OCI-LY1 (cell line): ENCODE results near the gene FILIP1.

Experiments
- CTCF ChIP-seq: fragments of 200-600 bp; sonication (generic), shearing (Covaris generic); IDR thresholded peaks from 2 replicates; pipeline ENCODE4 v1.5.1; 2017; ENCODE audit warnings: mild to moderate bottlenecking, antibody characterized with exemption, low read length, moderate library complexity, mixed read lengths
- EZH2 ChIP-seq: fragments of 200-600 bp; sonication (generic), shearing (Covaris generic); IDR thresholded peaks from 2 replicates; pipeline ENCODE4 v1.8.0; 2017; ENCODE audit warnings: borderline replicate concordance, mixed run types, mild to moderate bottlenecking, antibody characterized with exemption, low read length, moderate library complexity, mixed read lengths

GRCh38 chr6:75283907-75284631 is 209.5 kb downstream of the FILIP1 start:
- TF ChIP-seq EZH2 (no peak), CTCF (no peak)
